ENCODE data around the gene ZNF580.

Gene ZNF580

GRCh38 chr19:55606817-55607216 is 34.0 kb upstream of the ZNF580 start:
- DNase-seq: no peak

GRCh38 chr19:55609326-55609725 is 31.5 kb upstream of the ZNF580 start:
- DNase-seq: no peak

- DNase-seq: no peak
Measured at GRCh38 chr19:55611300-55611982, 29.4 kb upstream of the ZNF580 start.

DNA sequence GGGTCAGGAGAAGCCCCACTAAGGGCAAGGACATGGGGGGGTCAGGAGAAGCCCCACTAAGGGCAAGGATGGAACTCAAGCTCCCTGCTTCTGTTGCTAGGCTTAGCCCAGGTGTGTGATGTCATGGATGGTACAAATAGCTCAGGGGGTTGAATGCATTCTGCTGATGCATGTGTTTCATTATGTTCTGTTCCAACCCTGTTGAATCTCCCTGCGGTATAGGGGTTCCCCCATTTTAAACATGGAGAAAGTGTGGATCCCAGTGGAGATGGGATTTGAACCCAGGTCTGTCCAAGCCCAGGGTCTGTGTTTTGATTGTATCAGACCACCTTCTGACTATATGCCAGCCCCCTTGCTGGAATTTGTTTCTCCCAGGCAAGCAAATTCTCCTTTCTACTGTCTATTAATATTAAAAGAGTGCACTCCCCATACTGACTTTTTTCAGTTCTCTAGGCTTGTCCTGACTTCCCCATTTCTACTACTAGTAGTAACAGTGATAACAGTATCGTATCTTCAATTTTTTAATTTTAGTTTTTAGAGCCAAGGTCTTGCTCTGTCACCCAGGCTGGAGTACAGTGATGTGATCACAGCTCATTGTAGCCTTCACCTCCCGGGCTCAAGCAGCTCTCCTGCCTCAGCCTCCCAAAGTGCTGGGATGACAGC is 28.7 kb upstream of the ZNF580 start:
- no peak for DNase-seq

GRCh38 chr19:55613396-55613795 is 27.4 kb upstream of the ZNF580 start:
- DNase-seq: no peak

- no peak for DNase-seq
Measured at GRCh38 chr19:55613930-55614710, 26.7 kb upstream of the ZNF580 start.

DNA sequence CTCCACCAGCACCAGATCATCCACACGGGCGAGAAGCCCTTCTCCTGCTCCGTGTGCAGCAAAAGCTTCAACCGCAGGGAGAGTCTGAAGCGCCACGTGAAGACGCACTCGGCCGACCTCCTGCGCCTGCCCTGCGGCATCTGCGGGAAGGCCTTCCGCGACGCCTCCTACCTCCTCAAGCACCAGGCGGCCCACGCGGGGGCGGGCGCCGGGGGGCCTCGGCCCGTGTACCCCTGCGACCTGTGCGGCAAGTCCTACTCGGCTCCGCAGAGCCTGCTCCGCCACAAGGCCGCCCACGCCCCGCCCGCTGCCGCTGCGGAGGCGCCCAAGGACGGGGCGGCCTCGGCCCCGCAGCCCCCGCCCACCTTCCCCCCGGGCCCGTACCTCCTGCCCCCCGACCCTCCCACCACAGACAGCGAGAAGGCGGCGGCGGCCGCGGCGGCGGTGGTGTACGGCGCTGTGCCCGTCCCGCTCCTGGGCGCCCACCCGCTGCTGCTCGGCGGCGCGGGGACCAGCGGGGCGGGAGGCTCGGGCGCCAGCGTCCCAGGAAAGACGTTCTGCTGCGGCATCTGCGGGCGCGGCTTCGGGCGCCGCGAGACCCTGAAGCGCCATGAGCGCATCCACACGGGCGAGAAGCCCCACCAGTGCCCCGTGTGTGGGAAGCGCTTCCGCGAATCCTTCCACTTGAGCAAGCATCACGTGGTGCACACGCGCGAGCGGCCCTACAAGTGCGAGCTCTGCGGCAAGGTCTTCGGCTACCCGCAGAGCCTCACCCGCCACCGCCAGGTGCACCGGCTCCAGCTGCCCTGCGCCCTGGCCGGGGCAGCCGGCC is 25.9 kb upstream of the ZNF580 start:
- DNase-seq: no peak

GRCh38 chr19:55615543-55616394 is 25.0 kb upstream of the ZNF580 start:
- no peak for DNase-seq

GRCh38 chr19:55616395-55616875 is 24.4 kb upstream of the ZNF580 start:
- no peak for DNase-seq

DNA sequence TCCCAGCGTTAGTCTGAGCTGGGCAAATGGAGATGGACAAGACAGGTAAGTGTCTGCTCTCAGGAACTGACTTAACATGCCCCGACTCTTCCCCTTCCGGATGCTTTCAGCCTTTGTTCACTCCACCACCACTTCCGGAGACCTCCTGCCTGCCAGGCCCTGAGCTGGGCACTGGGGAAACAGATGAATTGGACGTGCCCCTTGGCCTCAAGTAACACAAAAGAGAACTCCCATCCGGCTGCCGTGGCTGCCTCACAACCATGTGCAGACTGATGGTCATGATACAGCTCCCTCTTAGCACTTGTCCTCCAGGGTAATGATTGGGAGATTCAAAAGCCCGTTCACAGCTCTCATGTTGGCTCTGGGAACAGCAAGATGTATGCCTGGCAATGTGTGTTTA is 23.4 kb upstream of the ZNF580 start:
- no peak for DNase-seq

DNA sequence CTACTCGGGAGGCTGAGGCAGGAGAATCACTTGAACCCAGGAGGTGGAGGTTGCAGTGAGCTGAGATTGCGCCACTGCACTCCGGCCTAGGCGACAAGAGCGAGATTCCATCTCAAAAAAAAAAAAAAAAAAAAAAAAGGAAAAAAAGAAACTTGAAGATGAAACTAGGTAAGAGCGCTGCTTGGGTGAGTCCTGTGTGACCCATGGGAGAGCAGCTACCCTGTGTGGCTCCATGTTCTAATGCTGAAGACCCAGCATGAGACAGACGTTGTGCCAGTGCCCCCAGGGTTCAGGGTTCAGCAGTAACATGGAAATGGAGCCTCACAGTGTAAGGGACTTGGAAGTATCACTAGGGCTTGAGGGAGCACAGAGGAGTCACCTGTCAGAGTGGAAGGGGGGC is 22.4 kb upstream of the ZNF580 start:
- DNase-seq: no peak

GRCh38 chr19:55619286-55619685 is 21.5 kb upstream of the ZNF580 start:
- no peak for DNase-seq

DNA sequence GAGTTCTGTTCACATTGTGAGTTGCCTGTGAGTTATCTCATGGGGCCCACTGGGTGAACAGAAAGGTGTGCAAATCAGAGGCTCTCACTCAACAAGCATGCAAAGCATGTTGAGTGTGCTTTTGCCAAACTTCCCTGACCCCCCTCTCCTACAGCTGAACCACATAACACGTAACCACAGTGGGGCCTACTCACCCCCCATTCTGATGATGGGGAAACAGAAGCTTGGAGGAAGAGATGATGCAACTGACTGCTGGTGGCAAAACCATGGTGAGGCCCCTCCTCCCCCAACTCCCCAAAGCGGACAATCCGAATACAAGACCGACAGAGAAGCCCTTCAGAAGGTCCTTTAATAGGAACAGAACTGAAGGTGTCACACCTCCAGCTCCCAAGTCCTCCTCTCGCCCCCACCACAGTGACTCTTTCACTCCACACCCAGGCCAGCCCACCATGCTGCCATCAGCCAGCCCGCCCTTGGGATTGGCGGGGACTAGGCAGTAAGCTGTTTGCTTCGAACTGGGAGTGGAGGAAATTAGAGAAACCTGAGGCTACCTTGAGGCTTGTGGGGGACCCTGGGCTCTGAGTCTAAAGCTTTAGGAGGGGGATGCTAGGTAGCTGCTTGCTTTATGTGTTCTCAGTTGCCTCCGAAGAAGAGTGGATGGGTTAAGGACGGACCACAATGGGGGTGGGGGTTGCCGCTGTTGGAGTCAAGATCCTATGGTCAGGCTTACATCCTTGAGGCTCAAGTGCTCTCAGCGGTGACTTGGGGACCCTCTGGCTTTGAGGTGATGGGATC is 20.2 kb upstream of the ZNF580 start:
- DNase-seq: no peak

DNA sequence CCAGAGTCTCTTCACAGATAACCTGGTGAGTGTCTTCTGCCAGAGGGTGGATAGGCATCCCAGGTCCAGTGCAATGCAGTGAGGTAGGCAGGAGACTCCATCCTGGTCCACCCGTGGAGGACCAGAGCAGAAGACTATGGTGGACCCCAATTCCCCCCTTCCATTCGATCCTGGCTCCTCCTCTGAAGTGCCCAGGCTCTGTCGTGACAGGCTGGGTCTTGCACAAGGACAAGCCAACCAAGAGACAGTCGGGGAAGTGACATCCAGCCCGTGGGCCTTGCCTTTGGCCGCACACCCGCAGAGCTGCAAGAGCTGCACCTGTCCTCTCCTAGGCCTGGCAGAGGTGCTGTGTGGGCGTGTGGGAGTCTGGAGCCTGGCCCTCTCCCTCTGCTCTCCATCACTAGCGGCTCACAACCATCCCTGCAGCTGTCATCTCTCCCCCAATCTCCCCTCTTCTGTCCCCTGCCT is 19.6 kb upstream of the ZNF580 start:
- no peak for DNase-seq

DNA sequence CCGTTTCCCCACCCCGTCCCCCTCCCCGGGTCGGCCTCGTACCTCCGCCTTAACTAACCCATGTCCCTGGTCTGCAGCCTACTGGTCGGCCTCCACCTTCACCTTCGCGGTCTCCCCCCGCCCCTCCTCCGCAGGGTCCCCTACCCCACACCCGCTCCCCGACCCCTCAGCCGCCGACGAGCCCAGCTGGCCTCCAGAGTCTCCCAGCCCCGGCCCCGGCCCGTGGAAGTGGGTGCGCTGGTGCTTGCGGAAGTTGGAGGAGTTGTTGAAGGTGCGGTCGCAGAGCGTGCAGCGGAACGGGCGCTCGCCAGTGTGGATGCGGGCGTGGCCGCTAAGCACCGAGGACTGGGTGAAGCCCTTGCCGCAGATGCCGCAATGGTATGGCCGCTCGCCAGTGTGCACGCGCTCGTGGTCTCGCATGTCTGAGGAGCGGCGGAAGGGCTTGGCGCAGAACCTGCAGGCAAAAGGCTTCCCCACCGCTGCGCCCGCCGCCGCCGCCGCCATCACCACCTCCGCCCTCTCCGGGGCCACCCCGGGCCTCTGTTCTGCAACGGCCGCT is 19.1 kb upstream of the ZNF580 start:
- no peak for DNase-seq

GRCh38 chr19:55622242-55622969 is 18.4 kb upstream of the ZNF580 start:
- DNase-seq: no peak

- no peak for DNase-seq
Measured at GRCh38 chr19:55623130-55623529, 17.7 kb upstream of the ZNF580 start.

GRCh38 chr19:55623561-55623960 is 17.2 kb upstream of the ZNF580 start:
- DNase-seq: no peak

DNA sequence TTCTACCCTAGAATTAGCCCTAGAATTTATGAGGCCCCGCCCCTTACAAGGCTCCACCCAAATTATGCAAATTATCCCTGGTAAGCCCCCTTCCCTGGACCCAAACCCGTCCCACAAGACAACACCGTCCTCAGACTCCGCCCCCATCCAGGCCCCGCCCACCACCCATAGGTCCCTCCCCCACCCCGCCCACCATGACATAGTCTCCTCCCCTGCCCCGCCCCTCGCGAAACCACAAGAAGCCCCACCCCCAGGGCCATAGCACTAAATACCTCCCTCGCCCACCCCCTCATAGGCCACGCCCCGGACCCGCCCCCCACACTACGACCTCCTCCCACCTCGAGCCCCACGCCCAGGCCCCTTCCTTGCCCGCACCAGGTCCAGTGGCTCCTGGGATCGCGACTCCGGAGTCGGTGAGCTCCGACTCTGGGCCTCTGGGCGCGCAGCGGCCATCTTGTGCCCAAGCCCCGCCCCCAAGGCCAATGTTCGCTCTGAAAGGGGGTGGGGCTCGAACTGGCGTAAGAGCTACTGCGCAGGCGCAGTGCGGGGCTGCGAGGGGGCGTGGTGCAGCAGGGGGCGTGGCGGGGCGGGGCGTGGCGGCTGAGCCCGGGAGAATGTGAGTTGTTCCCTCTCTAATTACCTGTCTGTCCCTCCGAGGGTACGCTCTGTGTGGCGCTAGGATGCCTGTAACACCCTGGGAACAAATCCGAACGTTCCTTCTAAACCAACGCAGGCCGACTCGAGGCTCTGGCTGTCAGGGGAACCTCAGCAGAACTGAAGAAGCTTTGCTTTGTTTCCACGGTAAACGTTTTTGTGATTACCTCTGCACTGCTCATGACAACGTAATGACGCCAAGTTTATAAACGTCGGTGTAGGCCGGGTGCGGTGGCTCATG is 16.4 kb upstream of the ZNF580 start, which contains the start of gene ZNF784:
Gene ZNF784 (minus strand): TSS at position 458 of the 895 bp plus-strand sequence. CDS start 5 bp downstream, at position 453.
- DNase-seq: peak; percentile 40
